ENCODE results near the gene JAG2. TPM values are rescaled to one million over a fixed set of nuclear protein-coding genes. Genes with fewer than 3 reads are reported as not detected.

The JAG2 gene
- polyA plus RNA-seq, 1 experiment, result 0.22 TPM

DNA sequence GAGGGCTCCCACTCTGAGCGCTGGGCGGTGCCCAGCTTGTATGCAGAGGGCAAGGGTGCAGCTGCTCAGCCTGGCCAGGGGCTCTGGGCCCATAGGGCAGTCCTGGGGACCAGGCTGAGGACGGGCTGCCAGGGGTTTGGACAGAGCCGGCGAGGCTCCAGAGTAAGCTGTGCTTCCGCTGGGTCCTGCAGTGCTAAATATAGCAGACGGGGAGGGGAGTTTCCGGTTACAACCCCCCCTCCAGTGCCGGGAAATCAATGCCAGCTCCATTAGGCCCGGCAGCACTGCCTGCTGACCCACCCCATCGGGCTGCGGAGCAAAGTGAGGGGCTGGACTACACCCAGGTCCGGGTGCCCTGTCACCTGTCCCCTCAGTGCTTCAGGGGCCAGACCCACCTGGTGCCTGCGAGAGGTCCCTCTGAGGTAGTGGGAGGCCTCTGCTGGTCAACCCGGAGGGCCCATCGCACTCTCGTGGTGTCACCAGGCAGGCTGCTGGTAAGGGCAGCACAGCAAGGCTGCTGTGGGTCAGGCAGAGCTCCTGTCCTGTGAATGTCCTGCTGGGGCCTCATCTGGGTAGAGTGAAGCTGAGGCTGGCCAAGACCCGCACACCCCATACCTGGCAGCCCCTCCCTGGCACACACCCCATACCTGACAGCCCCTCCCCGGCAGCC, 2.6 kb upstream of the JAG2 start:
- Histone ChIP-seq H3K9me3 (ENCODE audit: control insufficient read depth, insufficient read depth, low read length) (no peaks in the 10 kb centered on the region; the same call in 1 of the 2 replicates), H3K27me3 (ENCODE audit: control insufficient read depth, insufficient read depth, low read length) (peaks cover 36% of the 10 kb centered on the region), H3K4me3 (ENCODE audit: low read depth, low read length) (no peak overlapping the region), H3K27ac (ENCODE audit: low read depth, low read length) (no peak overlapping the region)
- TF ChIP-seq, protein P1, sequence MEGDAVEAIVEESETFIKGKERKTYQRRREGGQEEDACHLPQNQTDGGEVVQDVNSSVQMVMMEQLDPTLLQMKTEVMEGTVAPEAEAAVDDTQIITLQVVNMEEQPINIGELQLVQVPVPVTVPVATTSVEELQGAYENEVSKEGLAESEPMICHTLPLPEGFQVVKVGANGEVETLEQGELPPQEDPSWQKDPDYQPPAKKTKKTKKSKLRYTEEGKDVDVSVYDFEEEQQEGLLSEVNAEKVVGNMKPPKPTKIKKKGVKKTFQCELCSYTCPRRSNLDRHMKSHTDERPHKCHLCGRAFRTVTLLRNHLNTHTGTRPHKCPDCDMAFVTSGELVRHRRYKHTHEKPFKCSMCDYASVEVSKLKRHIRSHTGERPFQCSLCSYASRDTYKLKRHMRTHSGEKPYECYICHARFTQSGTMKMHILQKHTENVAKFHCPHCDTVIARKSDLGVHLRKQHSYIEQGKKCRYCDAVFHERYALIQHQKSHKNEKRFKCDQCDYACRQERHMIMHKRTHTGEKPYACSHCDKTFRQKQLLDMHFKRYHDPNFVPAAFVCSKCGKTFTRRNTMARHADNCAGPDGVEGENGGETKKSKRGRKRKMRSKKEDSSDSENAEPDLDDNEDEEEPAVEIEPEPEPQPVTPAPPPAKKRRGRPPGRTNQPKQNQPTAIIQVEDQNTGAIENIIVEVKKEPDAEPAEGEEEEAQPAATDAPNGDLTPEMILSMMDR (IDR thresholded peaks at IDR 0.05; ENCODE audit: low read depth, low read length), result no peak
- ChIA-PET POLR2A (interaction anchor here (1.0 kb wide), 1 partner anchor 9 kb away, joined by 3 read pairs; no protein-coding TSS in a partner anchor), CTCF (no interaction called here)
- no peak for DNase-seq (ENCODE audit: low read depth, low spot score)

GRCh38 chr14:105169776-105170655, 1.4 kb upstream of the JAG2 start:
- ChIA-PET CTCF (no interaction called here), POLR2A (no interaction called here)
- TF ChIP-seq, protein P1 (IDR thresholded peaks at IDR 0.05; ENCODE audit: low read depth, low read length), result no peak
- Histone ChIP-seq H3K9me3 (ENCODE audit: control insufficient read depth, insufficient read depth, low read length) (no peaks in the 10 kb centered on the region; the same call in 1 of the 2 replicates), H3K27ac (ENCODE audit: low read depth, low read length) (no peak overlapping the region), H3K4me3 (ENCODE audit: low read depth, low read length) (no peak overlapping the region), H3K27me3 (ENCODE audit: control insufficient read depth, insufficient read depth, low read length) (peaks cover 38% of the 10 kb centered on the region)
- no peak for DNase-seq (ENCODE audit: low read depth, low spot score)

DNA sequence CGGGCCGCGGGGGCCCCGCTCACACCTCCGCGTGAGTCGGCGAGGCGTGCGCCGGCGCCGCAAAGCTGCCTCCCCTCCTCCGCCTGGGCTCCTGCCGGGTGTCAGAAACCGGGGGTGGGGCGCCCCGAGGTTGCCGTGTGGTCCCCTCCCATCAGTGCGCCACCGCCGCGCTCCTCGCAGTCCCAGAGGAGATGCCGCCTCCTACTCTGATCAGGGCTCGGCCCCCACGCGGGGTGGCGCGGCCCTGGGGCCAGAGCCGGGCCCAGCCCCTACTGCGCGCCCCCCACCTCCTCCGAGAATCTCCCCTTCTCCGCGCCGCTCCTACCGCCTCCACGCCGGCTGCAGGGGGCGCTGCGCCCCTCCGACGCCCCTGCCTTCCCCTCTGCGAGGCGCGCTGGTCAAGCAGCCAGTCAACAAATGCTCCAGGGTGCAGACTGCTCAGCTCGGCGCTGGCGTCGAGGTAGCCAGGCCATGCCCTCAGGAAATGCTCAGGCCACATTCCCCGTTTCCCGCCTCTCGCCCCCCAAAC, 467 bp upstream of the JAG2 start:
- H3K27ac ChIP-seq (ENCODE audit: low read depth, low read length), result no peak overlapping the region
- CTCF ChIA-PET, result no interaction called here
- TF ChIP-seq, protein P1 (IDR thresholded peaks at IDR 0.05; ENCODE audit: low read depth, low read length), result peak; percentile 41
- H3K9me3 ChIP-seq (ENCODE audit: control insufficient read depth, insufficient read depth, low read length), result no peaks in the 10 kb centered on the region; the same call in 1 of the 2 replicates
- peaks cover 38% of the 10 kb centered on the region for H3K27me3 ChIP-seq (ENCODE audit: control insufficient read depth, insufficient read depth, low read length)
- H3K4me3 ChIP-seq (ENCODE audit: low read depth, low read length), result no peak overlapping the region
- DNase-seq (ENCODE audit: low read depth, low spot score), result no peak
- POLR2A ChIA-PET, result no interaction called here

DNA sequence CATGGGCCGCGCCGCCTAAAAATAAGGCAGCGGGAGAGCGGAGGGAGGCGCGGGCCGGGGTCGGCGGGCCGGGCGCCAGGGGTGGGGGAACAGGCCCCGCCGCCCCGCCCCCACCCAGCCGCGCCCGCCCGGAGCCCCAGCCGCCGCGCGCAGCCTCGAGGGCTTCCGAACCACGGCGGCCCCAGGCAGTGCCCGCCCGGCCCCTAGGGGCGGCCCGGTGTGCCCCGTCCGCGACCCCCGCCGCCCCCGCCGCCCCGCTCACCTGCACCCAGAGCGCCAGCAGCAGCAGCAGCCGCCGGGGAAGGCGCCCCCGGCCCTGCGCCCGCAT, 519 bp downstream of the JAG2 start:
- Histone ChIP-seq H3K9me3 (ENCODE audit: control insufficient read depth, insufficient read depth, low read length) (no peaks in the 10 kb centered on the region; the same call in 1 of the 2 replicates), H3K27ac (ENCODE audit: low read depth, low read length) (no peak overlapping the region), H3K27me3 (ENCODE audit: control insufficient read depth, insufficient read depth, low read length) (peaks cover 38% of the 10 kb centered on the region), H3K4me3 (ENCODE audit: low read depth, low read length) (no peak overlapping the region)
- CTCF ChIA-PET, result no interaction called here
- no peak for DNase-seq (ENCODE audit: low read depth, low spot score)
- TF ChIP-seq, protein P1 (IDR thresholded peaks at IDR 0.05; ENCODE audit: low read depth, low read length), result no peak
- POLR2A ChIA-PET, result no interaction called here
